Measurements from ENCODE around the gene PRKAG2.
"Not testable (repeated sequence)": the region's sequence is repeated elsewhere in the genome, so short reads cannot be mapped to it uniquely, and the experiment has no call there.

The PRKAG2 gene

GRCh38 chr7:151884312-151885201, 7.6 kb upstream of the PRKAG2 start:
- DNase-seq (ENCODE audit: low read depth in 2 of 2): no peak

GRCh38 chr7:151883857-151884256, 6.9 kb upstream of the PRKAG2 start:
- no peak for DNase-seq (ENCODE audit: low read depth in 2 of 2)

- DNase-seq (ENCODE audit: low read depth in 2 of 2): no peak
These were observed 5.8 kb upstream of the PRKAG2 start for GRCh38 chr7:151882734-151883133.

- no peak for DNase-seq (ENCODE audit: low read depth in 2 of 2)
These were observed 3.8 kb upstream of the PRKAG2 start for GRCh38 chr7:151880688-151881087.

GRCh38 chr7:151877911-151878835, 1.3 kb upstream of the PRKAG2 start:
- no peak for DNase-seq (ENCODE audit: low read depth in 2 of 2)

GRCh38 chr7:151875942-151876898, 695 bp downstream of the PRKAG2 start:
- no peak for DNase-seq (ENCODE audit: low read depth in 2 of 2)

- DNase-seq (ENCODE audit: low read depth in 2 of 2): not testable (repeated sequence)
These were observed 2.4 kb downstream of the PRKAG2 start for GRCh38 chr7:151874479-151874878.

- no peak for DNase-seq (ENCODE audit: low read depth in 2 of 2)
These were observed 3.4 kb downstream of the PRKAG2 start for GRCh38 chr7:151873402-151873965.

- no peak for DNase-seq (ENCODE audit: low read depth in 2 of 2)
These were observed 4.1 kb downstream of the PRKAG2 start for GRCh38 chr7:151872531-151873401.

GRCh38 chr7:151871904-151872303, 5.0 kb downstream of the PRKAG2 start:
- DNase-seq (ENCODE audit: low read depth in 2 of 2): no peak

GRCh38 chr7:151871189-151871735, 5.7 kb downstream of the PRKAG2 start:
- DNase-seq (ENCODE audit: low read depth in 2 of 2): no peak

- no peak for DNase-seq (ENCODE audit: low read depth in 2 of 2)
These were observed 6.7 kb downstream of the PRKAG2 start for GRCh38 chr7:151869968-151870918.

GRCh38 chr7:151869455-151869854, 7.5 kb downstream of the PRKAG2 start:
- no peak for DNase-seq (ENCODE audit: low read depth in 2 of 2)

- no peak for DNase-seq (ENCODE audit: low read depth in 2 of 2)
These were observed 7.8 kb downstream of the PRKAG2 start for GRCh38 chr7:151869109-151869428.

- DNase-seq (ENCODE audit: low read depth in 2 of 2): no peak
These were observed 8.4 kb downstream of the PRKAG2 start for GRCh38 chr7:151868396-151869108.

- no peak for DNase-seq (ENCODE audit: low read depth in 2 of 2)
These were observed 9.0 kb downstream of the PRKAG2 start for GRCh38 chr7:151867912-151868311.

- no peak for DNase-seq (ENCODE audit: low read depth in 2 of 2)
These were observed 9.9 kb downstream of the PRKAG2 start for GRCh38 chr7:151866761-151867655.

All from fibroblast of skin of left quadriceps (primary cell).